GM21717 (cell line): ENCODE measurements around the gene MBOAT2.
"Not testable (repeated sequence)": the region's sequence is repeated elsewhere in the genome, so short reads cannot be mapped to it uniquely, and the experiment has no call there.

Experiments used
- ATAC-seq: cut with Tn5 transposase; IDR thresholded peaks from one replicate; pipeline ENCODE4 v1.9.1; 2021; ENCODE audit warnings: mild to moderate bottlenecking, moderate library complexity; ENCODE audit not compliant: unreplicated experiment

The MBOAT2 gene, protein sequence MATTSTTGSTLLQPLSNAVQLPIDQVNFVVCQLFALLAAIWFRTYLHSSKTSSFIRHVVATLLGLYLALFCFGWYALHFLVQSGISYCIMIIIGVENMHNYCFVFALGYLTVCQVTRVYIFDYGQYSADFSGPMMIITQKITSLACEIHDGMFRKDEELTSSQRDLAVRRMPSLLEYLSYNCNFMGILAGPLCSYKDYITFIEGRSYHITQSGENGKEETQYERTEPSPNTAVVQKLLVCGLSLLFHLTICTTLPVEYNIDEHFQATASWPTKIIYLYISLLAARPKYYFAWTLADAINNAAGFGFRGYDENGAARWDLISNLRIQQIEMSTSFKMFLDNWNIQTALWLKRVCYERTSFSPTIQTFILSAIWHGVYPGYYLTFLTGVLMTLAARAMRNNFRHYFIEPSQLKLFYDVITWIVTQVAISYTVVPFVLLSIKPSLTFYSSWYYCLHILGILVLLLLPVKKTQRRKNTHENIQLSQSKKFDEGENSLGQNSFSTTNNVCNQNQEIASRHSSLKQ

DNA sequence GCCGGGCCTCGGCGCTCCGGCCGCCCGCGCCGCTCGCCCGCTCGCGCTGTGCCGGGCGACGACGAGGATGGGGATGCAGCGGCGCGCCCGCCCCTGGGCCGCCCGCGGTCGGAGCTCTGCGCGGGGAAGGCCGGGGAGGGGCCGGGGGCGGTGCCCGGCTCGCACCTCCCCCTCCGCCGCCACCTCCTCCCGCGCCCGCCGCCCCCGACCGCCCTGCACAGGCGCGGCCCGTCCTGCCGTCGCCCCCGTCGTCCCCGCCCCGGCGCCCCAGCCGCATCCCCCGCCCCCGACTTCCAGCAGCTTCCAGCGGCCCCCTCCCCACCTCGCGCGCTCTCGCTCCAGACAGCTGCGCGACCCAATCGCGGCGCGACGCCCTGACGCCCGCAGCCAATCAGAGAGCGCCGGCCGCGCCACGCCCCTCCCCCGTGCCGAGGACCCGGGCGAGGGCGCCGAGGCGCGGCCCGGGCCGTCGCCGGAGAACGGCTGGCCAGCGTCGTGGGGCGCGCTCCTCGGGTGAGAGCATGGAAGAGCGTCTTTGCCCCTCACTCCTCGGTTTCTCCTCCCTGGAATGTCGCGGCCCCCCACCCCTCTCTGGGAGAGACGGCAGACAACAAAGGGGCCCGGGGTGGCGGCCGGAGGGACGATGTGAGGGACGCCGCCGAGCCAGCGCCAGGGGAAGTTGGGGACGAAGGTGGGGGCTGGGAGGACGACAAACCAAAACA lies at the start of gene MBOAT2:
MBOAT2 (minus strand) TSS at position 69 of the 722 bp plus-strand sequence. CDS start 70 bp downstream, outside the sequence.
- ATAC-seq, result peak; percentile 91

DNA sequence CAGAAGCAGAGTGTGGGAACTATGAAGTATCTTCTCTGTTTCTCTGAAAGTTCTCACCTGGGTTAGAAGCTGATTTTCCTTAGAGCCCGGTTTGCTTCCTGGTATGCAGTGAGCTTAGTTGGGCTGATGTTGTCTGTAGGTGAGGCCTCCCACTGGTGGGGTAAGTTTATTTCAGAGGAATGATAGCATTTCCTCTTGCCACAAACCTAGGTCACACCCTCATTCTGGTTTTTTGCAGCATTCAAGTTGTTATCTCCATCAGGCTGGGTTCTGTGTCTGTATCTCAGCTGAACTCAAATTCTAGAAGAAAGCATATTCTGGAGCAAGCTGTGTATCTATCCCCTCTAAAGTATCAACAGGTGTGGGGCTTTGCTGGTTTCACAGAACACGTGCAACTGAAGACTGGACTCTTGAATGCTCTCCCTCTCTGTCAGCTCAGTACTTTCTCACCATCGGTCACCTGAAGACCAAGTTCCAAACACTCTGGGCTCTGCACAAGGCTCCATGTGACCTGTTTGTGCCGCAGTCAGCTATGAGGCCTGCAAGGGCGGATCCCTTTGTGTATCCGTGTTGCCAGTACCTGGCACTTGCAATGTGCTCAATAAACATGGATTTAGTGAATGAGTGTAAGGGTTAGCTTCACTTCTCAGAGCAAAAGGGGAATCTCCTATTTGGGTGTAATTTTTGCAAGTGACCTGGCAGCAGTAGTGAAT lies 49.5 kb upstream of the MBOAT2 start:
- no peak for ATAC-seq

DNA sequence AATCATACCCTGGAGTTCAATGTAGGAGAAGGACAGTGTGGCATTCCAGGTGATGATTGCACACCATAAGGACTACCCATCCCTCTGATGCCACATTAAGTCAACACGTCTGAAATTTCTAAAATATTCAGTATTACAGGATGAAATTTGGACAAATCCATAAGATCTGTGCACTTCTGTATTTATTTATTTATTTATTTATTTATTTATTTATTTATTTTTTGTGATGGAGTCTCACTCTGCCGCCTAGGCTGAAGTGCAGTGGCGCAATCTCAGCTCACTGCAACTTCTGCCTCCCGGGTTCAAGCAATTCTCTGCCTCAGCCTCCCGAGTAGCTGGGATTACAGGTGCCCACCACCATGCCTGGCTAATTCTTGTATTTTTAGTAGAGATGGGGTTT lies 48.0 kb upstream of the MBOAT2 start:
- not testable (repeated sequence) for ATAC-seq

DNA sequence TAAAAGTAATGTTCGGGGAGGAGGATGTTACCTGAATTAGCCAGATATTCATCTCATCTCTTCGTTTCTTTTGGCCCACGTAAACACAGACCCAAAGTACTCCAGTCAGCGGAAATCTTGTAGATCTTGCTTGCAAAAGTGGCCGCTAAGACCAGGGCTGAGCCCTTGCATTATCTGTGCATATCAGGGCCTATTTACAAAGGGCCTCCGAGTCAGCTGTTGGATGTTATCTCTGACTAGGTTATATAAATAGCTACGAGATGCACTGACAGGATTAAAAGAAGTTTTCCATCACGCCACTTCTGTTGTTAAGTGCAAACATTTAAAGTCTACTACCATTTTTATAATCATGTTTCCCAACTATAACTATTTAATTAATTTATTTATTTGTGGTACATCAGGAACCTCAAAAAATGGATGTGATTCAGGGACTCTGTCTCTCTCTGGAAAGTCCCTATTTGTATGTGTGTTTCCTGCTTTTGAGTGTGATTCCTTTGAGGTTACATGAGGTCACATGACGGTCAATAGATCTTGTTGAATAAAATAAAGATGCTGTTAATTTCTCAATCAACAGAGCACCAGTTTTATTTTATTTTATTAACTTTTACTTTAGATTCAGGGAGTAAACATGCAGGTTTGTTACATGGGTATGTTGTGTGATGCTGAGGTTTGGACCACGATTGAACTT lies 46.8 kb upstream of the MBOAT2 start:
- no peak for ATAC-seq

DNA sequence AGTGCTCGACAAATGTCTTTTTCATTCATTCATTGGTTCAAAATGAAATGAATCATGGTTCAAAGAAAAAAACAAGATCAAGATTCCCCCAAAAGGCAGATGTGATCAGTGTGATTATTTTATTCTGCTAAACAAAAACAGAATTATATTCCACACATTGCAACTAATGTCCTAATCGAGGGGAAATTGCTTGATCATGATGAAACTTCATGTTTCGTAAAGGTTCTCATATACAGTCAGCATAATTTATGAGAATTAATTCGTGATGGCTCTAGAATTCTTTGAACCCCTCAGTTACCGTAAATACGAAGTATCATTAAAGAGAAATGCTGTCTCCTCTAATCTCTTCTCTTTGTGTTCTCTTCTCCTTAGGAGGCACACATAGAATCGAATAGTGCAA lies 42.1 kb upstream of the MBOAT2 start:
- ATAC-seq, result no peak

DNA sequence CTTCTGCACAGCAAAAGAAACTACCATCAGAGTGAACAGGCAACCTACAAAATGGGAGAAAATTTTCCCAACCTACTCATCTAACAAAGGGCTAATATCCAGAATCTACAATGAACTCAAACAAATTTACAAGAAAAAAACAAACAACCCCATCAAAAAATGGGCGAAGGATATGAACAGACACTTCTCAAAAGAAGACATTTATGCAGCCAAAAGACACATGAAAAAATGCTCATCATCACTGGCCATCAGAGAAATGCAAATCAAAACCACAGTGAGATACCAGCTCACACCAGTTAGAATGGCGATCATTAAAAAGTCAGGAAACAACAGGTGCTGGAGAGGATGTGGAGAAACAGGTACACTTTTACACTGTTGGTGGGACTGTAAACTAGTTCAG lies 40.0 kb upstream of the MBOAT2 start:
- ATAC-seq, result not testable (repeated sequence)

DNA sequence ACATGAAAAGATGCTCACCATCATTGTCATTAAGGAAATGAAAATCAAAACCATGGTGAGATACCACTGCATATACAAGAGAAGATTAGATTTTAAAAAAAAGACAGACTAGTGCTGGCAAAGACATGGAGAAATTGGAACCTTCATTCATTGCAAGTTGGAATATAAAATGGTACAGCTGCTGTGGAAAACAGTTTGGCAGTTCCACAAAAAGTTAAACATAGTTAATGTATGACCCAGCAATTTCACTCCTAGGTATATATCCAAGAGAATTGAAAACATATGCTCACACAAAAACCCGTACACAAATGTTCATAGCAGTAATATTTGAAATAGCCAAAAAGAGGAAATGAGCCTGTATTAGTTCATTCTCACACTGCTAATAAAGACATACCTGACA lies 33.7 kb upstream of the MBOAT2 start:
- ATAC-seq, result no peak

DNA sequence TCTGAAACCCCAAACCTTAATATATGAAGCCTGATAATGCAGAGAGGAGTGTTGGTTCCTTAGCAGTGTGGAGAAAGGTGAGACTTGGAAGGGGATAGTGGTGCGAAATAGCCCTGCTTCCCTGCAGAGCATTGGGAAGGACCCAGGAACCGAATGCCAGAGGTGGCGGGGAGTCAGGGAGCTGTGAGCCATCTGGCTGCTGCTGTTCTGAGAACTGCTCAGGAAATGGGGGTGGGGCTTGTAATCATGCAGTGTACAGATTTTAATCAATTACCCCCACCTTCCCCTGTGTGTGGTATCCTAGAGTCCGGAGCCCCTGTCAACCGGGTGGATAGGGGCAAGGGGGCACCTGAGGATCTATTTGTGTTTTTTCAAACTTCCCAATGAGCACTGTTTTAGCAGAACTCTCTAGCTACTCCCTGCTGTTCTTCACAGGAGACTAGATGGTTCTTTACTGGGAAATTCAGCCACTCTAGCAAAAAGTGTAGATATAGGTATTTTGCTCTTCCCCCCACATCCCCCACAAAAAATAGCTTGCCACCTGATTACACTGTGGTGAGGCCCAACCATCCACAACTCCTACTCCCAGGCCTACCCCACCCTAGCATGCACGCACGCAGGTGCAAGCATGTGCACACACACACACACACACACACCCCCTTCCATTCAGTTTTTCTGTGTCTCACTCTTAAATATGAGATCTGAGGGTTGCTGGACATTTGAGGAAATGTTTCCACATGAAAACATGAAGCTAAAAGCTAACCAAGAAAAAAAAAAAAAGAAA lies 30.1 kb upstream of the MBOAT2 start:
- no peak for ATAC-seq

DNA sequence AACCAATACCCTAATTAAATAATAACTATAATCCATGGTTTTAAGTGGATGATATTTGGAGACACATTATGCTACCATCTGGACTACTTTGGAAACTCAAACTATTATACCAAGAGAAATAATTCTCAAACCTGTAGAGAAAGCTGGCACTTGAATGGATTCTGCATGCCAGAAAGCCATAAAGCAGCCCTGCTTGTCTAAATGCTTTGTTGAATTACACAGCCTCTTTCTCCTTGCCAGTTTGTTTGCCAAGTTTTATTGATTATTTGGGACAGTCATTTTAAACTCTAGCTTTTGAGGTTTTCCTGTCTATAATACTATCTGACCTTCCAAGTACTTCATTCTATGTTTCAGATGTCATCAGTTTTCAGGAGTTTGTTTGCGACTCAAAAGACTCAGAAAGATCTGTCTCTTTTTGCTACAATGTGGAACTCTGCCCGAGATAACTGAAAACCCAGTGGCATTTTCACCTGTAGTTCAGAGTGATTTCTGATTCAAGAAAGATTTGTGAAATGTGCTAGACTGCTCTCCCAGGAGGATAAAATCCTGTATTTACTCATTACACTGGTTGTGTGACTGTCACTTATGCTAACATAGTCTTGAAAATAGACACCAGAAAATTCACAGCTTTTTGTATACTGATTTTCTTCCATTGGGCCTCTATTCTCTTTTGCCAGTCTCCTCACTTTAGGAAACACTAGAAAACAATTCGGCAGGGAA lies 29.2 kb upstream of the MBOAT2 start:
- no peak for ATAC-seq

DNA sequence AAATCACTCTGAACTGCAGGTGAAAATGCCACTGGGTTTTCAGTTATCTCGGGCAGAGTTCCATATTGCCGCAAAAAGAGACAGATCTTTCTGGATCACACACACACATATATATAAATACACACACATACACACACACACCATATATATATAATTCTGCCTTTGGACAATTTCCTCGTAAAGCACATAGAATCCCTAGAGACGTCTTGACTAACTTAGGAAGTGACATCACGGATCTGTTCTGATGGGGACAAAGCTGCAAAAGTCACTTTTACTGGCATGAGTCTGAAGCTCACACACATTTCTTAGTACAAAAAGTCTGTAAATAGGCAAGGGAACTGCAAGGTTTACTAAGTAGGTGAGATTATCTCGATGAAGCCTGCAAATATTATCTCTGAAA lies 28.6 kb upstream of the MBOAT2 start:
- no peak for ATAC-seq

DNA sequence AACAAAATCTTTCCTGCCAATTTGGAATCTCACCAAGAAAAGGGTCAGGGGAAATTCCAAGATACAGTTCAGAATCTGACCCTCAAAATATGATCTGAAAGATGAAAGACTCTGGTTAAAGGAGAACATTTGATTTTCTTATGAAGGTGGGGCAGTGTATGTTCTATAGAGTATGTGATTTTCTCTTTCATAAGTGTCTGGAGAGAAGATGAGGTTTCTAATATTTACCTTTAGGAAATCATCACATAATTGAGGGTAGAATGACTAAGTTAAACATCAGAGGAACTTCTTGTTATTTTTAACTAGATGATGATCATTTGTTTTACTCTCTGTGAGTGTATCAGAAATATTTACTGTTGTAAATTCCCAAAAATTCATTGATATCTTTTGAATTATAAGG lies 27.8 kb upstream of the MBOAT2 start:
- ATAC-seq, result no peak

DNA sequence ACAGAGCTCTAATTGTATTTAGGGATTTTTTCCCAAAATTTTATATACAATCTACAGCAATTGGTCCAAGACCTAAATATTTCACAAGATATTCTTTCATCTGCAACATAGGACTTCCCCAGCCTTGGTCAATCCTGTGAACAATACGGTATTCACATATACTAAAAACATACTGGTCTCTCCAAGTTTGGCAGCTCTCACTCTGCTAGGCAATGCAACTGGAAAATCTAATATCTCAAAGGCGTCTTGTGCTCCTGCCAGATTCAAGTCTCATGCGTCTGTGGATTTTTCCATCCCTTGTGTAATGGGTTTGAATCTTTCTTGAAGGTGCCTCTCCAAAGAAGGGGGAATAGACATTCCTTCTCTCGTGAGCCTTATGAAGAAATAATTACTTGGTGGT lies 27.4 kb upstream of the MBOAT2 start:
- no peak for ATAC-seq

DNA sequence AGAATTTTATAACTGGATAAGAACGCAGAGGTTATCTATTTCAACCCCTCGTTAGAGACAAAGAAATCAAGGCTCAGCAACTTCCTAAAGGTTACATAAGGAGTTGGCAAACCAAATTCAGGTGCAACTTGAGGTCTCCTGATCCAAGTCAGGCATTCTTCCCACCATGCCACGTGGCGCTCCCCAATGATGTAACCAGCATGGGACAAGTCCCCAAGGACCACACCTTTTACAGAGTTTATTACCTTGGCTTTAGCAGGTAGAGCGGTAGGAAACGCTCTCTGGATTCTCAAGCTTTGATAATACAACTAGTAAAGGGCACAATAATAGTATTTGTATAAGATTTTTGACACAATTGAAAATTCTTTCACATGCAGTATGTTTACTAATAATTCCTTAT lies 26.7 kb upstream of the MBOAT2 start:
- ATAC-seq, result no peak

DNA sequence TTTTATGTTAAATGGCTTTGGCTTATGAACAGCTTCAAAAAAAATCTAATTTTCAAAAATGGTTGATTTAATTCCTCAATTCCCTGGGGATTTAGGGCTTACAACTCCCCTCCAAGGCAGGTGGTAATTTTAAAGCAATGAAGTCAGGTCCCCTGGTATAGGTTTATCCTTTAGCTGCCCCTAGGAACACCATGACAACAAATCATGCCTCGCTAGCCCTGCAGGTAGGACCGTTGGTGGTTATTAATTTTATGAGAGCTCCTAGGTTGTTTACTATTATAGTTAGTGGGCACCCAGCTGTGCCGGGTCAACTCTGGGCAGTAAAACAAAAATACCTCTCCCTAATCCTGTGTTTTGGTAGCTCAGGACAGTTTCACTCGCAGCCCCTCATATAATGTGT lies 26.2 kb upstream of the MBOAT2 start:
- ATAC-seq, result no peak

DNA sequence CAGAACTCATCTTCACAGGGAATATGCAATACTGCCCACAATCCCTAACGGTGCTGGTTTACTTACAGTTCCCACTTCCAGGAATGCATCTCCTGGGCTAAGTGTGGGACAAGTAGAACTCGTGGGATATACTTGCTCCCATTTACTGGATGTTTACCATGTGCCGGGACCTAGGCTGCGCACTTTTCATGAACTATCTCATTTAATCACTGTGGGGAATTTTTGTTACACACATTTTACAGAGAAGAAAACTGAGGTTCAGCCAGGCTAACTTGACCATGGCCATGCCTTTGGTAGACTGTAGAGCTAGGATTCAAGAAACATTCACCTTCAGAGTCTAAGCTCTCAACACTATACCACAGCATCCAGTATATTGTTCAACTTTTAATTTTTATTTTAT lies 24.4 kb upstream of the MBOAT2 start:
- no peak for ATAC-seq

DNA sequence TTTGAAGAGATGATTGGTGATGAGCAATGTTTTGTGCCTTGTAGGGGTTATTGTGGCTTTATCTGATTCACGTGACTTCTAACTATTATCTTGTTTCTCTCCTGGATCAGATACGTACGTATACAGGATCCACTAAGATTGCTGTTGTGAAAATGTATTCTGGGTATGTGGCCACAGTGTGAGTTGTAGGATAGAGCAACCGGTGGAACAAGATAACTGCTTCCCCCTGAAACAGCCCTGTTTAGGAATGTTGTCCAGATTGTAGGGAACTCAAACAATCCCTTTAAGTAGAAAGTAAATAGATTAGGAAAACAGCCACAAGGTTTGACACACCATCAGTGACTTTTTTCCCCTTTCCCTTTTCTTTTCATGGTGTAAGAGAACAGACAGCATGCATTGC lies 22.3 kb upstream of the MBOAT2 start:
- ATAC-seq, result no peak

DNA sequence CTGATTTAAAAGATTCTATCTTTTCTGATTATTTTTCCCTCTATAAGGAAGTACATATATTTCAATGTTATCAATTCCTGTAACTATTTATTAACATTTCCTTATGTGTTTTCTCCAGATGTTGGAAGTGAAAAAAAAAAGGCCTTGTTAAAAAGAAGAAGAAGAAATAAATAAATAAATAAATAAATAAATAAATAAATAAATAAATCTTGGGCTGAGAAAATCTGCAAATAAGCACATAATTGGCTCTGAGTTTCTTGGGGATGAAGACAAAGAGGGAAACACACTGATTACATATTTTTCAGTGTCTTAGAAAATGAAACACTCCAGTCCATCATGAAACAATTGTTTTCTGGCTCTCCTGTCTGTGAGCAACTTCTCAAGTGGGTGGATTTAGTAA lies 21.1 kb upstream of the MBOAT2 start:
- ATAC-seq, result no peak

DNA sequence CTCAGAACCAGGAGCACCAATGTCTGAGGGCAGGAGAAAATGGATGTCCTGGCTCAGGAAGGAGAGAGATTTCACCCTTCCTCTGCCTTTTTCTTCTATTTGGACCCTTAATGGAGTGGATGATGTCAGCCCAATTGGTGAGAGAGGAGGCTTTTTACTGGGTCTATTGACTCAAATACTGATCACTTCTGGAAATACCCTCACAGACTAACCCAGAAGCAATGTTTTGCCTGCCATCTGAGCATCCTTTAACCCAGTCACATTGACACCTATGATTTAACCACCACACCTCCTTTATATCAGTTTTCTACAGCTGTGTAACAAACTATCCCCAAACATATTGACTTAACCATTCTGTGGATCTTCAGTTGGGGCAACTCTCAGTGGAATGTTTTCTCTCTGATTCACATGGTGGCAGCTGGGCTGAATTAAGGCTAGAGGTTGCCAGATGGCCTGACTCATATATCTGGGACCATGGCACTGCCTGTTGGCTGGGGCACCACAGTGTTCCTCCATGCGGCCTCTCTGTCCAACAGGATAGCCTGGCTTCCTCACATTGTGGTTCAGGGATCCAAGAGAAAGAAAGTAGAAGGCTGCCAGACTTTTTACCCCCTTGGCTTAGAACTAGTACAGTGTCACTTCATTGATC lies 18.2 kb upstream of the MBOAT2 start:
- ATAC-seq, result no peak

DNA sequence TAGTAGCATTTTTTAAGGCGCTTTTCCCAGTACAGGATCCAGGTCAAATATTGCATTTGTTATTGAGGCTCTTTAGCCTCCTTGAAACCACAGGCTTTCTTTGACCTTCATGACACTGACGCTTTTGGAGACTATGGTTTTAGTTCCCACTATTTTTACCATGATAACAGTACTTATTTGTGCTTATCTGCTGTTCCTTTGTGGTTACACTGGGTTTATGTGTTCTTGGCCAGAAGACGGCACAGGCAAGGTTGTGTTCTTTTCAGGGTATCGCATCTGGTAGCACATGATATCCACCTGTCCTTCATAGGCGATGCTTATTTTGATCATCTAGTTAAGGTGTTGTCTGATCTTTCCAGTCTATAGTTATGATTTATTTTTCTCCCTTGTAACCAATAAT lies 16.8 kb upstream of the MBOAT2 start:
- no peak for ATAC-seq
